ENCODE data around the gene CORO2B. TPM values are rescaled to one million over a fixed set of nuclear protein-coding genes. Genes with fewer than 3 reads are reported as not detected.

CORO2B gene
- total and polyA plus RNA-seq, 9 donors: 7.5 to 61.0 (median 18.0) TPM

DNA sequence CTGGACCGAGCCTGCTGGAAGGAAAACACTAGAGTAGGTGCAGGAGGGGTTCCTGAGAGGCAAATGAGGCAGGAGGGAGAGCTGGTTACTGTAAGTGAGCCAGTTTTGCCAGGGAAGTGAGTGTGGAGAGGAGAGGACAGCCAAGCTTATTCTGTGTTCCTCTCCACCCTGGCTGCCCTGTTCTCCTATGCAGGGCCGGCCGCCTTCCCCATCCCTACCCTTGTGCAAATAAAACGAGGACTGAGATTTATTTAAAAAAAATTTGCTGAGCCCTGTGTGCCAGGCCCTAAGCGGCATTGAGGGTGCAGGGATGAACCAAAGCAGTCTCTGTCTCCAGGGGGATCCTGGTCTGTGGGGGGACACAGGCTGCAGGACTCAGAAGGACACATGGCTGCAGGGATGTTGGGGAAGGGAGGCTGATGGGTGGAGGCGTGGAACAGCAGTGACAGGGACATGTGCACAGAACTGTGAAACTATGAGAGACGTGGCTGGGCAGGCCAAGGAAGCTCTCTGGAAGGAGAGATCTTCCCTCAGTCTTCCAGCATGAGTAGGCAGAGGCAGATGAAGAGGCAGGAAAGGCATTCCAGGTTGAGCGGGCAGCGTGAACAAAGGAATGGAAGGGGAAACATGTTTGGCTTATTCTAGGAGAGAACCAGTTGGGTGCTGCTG, 12.1 kb downstream of the CORO2B start:
- Histone ChIP-seq H3K9me3 (no peaks in the 10 kb centered on the region), H3K27ac (peak overlapping the region in 1 of 2 donors; percentile 69), H3K27me3 (no peaks in the 10 kb centered on the region), H3K4me3 (no peak overlapping the region), H3K36me3 (no peaks in the 10 kb centered on the region), H3K4me1 (ENCODE audit: insufficient read depth) (peaks cover 40% of the 10 kb centered on the region)
- TF ChIP-seq POLR2A (IDR thresholded peaks at IDR 0.05) (no peak), EP300 (IDR thresholded peaks at IDR 0.05) (no peak)
- TF ChIP-seq, protein P1, sequence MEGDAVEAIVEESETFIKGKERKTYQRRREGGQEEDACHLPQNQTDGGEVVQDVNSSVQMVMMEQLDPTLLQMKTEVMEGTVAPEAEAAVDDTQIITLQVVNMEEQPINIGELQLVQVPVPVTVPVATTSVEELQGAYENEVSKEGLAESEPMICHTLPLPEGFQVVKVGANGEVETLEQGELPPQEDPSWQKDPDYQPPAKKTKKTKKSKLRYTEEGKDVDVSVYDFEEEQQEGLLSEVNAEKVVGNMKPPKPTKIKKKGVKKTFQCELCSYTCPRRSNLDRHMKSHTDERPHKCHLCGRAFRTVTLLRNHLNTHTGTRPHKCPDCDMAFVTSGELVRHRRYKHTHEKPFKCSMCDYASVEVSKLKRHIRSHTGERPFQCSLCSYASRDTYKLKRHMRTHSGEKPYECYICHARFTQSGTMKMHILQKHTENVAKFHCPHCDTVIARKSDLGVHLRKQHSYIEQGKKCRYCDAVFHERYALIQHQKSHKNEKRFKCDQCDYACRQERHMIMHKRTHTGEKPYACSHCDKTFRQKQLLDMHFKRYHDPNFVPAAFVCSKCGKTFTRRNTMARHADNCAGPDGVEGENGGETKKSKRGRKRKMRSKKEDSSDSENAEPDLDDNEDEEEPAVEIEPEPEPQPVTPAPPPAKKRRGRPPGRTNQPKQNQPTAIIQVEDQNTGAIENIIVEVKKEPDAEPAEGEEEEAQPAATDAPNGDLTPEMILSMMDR (IDR thresholded peaks at IDR 0.05): no peak
- WGBS, 3 donors: 83 to 91% (median 90%) methylated on average over 9 of the region's 9 CpGs
- peak in 2 of 5 donors; percentile 20 to 25 for DNase-seq
- intact Hi-C loops (cut with DNase I): no loop called here

DNA sequence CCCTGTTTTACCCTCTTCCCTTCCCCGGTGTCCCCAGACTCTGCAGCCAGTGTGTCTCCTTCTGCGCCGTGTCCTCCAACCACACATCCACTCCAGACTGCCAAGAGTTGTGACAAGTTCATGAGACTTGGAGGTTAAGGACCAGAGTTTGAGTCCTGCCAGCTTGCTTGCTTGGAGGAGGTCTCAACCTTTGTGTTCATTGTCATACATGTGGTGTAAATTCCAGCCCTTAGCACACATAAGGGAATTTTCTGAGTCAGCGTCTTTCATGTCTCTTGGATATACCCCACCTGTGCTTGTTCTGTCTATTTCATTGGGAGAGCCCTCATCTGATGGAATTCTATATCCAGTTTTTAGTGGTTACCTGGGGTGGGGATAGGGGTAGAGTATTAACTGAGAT, 13.3 kb downstream of the CORO2B start:
- no peak overlapping the region for H3K27ac ChIP-seq
- TF ChIP-seq POLR2A (IDR thresholded peaks at IDR 0.05): no peak
- TF ChIP-seq EP300 (IDR thresholded peaks at IDR 0.05): no peak
- TF ChIP-seq, protein P1 (IDR thresholded peaks at IDR 0.05): no peak
- WGBS, 3 donors: 81 to 84% (median 83%) methylated on average over 4 of the region's 4 CpGs

DNA sequence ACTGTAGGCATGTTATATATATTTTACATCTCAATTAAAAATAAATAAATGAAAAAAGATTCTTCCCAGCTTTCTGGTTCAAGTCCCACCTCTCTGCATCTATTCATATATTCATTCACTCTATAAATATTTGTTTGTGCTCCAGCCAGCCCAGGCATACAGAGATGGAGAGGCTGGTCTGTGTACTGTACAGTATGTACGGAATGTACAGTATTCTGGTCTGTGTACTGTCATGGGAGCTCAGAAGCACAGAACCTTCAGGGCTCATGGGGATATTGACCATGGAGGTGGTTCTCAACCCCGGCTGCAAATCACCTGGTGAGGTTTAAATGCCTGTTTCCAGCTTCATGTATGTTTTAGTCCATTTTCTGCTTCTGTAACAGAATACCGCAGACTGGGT, 13.8 kb downstream of the CORO2B start:
- Histone ChIP-seq H3K27me3 (no peaks in the 10 kb centered on the region), H3K4me3 (no peak overlapping the region), H3K4me1 (ENCODE audit: insufficient read depth) (peaks cover 34% of the 10 kb centered on the region), H3K9me3 (no peaks in the 10 kb centered on the region), H3K36me3 (no peaks in the 10 kb centered on the region), H3K27ac (no peak overlapping the region)
- WGBS, 3 donors: 88 to 95% (median 89%) methylated on average over 3 of the region's 3 CpGs
- TF ChIP-seq, protein P1 (IDR thresholded peaks at IDR 0.05): no peak
- TF ChIP-seq POLR2A (IDR thresholded peaks at IDR 0.05) (no peak), EP300 (IDR thresholded peaks at IDR 0.05) (no peak)
- intact Hi-C loops (cut with DNase I): no loop called here
- DNase-seq: peak in 1 of 5 donors; percentile 1

More for the DNA sequence above, 13.3 kb downstream of the CORO2B start:
- Histone ChIP-seq H3K36me3 (no peaks in the 10 kb centered on the region), H3K9me3 (no peaks in the 10 kb centered on the region), H3K4me1 (ENCODE audit: insufficient read depth) (peaks cover 35% of the 10 kb centered on the region), H3K4me3 (no peak overlapping the region), H3K27me3 (no peaks in the 10 kb centered on the region)
- intact Hi-C loops (cut with DNase I): no loop called here
- DNase-seq: no peak

DNA sequence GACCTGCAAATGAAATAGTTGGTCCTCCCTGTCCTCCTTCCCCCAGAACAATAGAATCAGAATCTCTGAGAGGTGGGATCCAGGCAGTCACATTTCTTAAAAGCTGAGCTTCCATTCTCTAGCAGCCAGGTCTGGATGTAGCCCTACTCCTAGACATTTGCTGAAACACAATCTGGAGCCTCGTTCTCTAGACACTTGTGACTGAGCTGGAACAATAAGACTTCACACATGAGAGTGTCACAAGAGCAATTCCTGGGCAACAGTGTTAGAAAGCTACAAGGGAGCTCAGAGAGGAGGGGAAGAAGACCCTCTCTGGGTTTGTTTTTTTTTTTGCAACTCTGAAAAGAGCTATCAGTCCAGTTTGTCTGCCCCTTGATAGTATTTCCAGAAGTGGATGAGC, 14.5 kb downstream of the CORO2B start:
- intact Hi-C loops (cut with DNase I): no loop called here
- Histone ChIP-seq H3K4me3 (no peak overlapping the region), H3K9me3 (no peaks in the 10 kb centered on the region), H3K4me1 (ENCODE audit: insufficient read depth) (peaks cover 36% of the 10 kb centered on the region), H3K27me3 (no peaks in the 10 kb centered on the region), H3K36me3 (no peaks in the 10 kb centered on the region), H3K27ac (no peak overlapping the region)
- TF ChIP-seq POLR2A (IDR thresholded peaks at IDR 0.05) (no peak), EP300 (IDR thresholded peaks at IDR 0.05) (no peak)
- TF ChIP-seq, protein P1 (IDR thresholded peaks at IDR 0.05): no peak
- 79 to 91% (median 86%) methylated on average over 1 of the region's 1 CpG for WGBS, 3 donors
- no peak for DNase-seq

Measured in ovary (tissue), 9 donors.